Posterior cingulate gyrus (tissue), 11 donors: ENCODE data around the gene DEFB113.
"Not testable (repeated sequence)": the region's sequence is repeated elsewhere in the genome, so short reads cannot be mapped to it uniquely, and the experiment has no call there.

ENCODE experiments used
- DNase-seq, 10 donors: peaks; one replicate each; pipeline versions ENCODE4 v3.0.0 to v3.0.0-alpha.2; 2020 to 2021; ENCODE audit warnings: mixed read lengths in 3 of 10
- intact Hi-C: fragments of 100-400 bp; cut with DNase I; formaldehyde crosslinking; loops from one replicate; pipeline ENCODE4 v1.15.1; 2023

Gene DEFB113

DNA sequence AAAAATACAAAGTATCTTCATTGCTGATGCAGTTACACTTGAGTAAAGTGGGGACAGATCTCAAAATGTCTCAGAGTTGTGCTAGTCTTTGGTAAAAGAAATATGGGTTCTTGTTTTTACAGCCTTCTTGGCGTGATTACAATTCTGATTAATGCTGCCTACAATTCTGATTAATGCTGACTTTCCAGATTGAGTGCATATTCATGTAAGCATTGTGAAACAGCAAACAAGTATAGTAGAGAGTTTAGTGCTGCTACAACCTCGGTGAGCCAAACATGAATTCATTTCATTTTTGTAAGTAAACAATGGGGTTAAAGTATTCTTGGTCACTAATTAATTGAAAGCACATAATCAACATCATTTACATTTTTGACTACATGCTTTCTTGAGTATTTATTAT lies at the start of gene DEFB113:
Gene DEFB113, minus strand, starts transcription at position 21 of the 400 bp plus-strand sequence. Its CDS starts 0 bp downstream, at position 21.
- no peak for DNase-seq
- intact Hi-C loops: no loop called here

DNA sequence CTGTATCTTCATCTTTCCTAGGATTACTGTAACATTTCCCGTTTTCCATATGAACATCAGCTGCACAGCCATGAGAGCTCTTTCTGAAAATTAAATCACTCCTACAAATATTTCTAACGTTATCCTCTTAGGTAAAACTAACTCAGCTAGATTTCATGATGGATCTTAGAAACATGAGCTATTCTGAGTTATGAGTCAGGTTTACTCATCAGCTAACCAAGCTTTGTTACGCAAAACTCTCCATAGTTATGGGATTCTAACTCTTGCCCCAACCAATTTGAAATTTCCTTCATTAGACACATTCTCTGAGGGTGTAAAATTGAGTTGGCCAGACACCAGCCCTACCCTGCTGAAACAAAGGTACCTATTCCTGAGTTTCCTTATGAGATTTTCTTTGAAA lies 38.4 kb upstream of the DEFB113 start:
- DNase-seq: no peak
- intact Hi-C loops: no loop called here

DNA sequence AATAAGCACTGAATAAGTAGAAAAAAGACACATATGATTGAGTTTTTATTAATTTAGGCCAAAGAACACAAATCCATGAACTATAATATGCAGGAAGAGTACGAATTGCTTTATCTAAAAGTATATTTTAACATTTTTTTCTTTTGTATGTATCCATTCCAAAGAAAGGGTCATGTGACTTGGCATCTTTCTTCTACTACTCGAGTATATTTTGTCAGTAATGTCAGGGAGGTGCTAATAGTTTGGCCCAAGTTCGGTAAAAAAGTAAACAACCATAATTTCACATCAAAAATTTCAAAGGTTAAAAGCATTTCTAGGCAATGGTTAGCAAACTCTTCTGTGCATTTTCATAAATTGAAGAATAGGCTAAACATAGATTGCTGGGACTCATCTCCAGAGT lies 33.7 kb upstream of the DEFB113 start:
- DNase-seq: no peak
- intact Hi-C loops: no loop called here

DNA sequence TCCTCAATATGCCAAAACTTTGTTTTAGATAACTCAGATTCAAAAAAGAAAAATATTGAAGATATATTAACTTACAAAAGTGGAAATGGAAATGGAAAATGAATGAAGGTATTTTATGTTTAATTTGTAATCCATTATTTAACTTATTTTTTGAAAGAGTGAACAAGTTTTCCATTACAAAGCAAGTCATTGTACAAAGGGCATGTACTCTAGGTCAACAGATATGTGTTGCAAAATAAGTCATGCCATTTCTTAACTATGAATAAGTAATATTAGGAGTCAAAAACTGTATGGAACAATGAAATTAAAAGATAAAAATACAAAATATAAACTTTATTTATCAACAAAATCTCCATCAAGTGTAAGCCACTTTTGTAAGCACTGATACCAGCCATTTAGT lies 25.9 kb upstream of the DEFB113 start:
- no peak for DNase-seq
- intact Hi-C loops: no loop called here

GRCh38 chr6:49988900-49989299 lies 19.5 kb upstream of the DEFB113 start:
- intact Hi-C loops: no loop called here
- DNase-seq: no peak

DNA sequence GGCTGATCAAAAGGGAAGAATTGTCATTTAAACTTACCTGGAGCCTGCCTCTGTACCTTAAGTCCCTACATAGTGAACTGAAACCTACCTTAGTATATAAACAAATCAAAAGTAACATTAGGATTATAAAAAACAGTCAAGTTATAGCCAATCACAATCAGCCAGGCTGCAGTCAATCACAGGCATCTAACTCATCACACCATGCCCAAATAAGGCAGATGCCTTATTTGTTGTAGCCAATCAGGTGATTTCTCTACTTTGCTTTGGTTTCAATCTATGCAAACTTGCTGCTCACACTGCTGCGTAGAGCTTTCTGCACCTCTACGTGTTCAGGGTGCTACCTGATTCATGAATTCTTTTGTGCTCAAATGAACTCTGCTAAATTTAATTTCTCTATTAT lies 18.3 kb upstream of the DEFB113 start:
- intact Hi-C loops: no loop called here
- no peak for DNase-seq

DNA sequence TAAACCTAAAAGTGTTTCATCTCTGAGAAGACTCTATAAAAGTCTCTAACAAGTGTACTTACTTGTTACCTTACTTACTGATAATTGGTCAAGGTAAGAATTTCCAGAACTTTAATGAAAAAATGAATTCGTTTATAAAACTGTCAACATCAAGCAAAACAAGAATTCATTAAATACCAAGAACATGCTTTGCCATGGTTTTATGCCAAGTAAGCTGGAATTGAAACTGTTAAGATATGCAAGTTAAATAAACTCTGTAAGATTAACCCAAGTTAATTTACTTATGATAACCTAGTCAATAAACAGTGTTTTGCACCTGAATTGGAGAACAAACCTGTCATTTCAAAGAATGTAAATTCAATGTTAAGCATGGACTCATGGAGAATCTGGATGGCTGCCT lies 17.1 kb upstream of the DEFB113 start:
- intact Hi-C loops: no loop called here
- no peak for DNase-seq

DNA sequence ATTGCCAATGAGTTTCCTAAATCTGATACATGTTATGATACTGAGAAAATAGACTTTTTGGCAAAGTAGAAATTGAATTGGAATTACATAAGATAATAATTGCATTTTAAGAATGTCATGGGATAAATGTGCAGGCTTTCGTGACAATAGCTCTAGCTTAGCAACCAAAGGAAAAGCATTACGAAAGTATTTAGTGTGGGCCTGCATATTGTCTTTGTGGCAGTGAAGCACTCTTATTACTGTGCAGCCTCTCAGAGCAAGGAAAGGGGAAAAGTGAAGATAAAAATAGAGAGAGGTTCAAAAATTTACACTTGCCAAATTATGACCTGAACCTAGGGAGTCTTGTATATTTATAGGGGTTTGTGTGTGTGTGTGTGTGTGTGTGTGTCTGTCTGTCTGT lies 12.6 kb upstream of the DEFB113 start:
- DNase-seq: no peak
- intact Hi-C loops: no loop called here

GRCh38 chr6:49980898-49981297 lies 11.5 kb upstream of the DEFB113 start:
- intact Hi-C loops: no loop called here
- no peak for DNase-seq

DNA sequence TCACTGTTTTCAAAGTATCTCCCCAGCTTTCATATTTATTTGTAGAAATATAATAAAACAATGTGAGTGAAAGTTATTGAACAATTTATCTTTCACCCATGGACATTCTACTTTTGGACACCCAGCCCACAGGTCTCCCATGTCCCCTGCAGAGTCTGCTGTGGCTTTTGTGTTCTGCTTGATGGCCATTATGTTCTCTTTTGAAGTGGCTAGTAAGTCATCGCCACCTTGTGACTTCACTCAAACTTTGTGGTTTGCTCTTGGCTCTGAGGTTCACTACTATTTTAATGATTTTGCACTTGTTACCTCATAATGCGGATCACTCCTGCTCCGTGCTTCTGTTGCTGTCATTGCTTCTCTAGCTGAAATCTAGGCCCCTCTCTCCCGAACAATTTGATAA lies 10.2 kb upstream of the DEFB113 start:
- intact Hi-C loops: no loop called here

GRCh38 chr6:49978332-49979226 lies 9.2 kb upstream of the DEFB113 start:
- intact Hi-C loops: no loop called here
- DNase-seq: no peak

More for the DNA sequence above, 10.2 kb upstream of the DEFB113 start:
- no peak for DNase-seq

DNA sequence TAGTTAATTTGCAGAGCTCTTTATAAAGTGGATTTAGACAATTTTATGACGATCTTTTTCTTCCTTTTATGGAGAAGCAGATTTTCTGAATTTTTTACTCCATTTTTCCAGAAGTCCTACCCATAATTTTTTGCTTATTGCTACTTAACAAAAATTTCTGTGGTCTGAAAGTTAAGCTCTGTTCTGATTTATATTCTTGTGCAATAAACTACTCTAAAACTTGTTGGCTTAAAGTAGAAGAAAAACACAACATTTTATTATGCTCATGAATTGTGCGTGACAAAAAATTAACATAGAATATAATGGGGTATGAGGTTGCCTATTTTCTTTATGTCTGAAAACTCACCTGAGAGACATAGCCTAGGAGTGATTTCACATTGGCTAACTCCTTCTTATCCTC lies 2.6 kb downstream of the DEFB113 start:
- DNase-seq: no peak
- intact Hi-C loops: no loop called here

DNA sequence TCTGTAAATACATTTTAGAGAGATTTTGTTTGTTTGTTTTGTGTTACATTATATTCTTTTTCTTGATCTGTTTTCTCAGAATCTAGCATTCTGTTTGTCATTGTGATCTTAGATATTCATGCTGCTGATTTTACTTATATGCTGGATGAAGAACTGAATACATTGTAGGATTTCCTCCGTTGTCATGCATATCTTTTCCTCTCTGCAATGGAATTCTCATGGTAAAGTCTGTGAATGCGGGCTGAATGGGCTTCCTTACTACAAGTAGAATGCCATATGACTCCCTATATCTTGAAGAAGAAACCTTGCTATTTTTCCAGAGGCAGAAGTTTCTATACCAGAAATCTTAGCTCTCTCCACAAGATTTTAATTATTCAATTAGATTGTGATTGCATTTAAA lies 3.1 kb downstream of the DEFB113 start:
- intact Hi-C loops: no loop called here
- no peak for DNase-seq

DNA sequence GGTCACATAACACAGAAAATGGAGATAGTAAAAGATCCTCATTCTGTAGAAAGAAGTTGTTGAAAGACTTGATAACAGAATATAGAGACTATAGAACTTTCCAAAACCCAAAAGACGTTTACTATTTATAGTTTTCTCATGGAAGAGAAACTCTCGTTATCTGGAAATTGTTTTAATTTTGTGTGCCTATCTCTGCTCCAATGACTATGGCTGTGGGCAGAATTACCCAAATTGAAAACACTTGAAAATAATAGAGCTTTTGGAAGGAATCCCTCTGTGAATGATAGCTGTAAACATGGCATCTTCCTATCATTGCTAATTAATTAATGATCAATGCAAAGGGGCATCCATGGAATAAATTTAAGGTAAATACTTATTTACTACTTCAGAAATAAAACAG lies 5.4 kb downstream of the DEFB113 start, which contains the start of gene DEFB114:
Gene DEFB114, minus strand, starts transcription at position 101 of the 400 bp plus-strand sequence. Its CDS starts 59 bp downstream, at position 42.
- no peak for DNase-seq
- intact Hi-C loops: no loop called here

DNA sequence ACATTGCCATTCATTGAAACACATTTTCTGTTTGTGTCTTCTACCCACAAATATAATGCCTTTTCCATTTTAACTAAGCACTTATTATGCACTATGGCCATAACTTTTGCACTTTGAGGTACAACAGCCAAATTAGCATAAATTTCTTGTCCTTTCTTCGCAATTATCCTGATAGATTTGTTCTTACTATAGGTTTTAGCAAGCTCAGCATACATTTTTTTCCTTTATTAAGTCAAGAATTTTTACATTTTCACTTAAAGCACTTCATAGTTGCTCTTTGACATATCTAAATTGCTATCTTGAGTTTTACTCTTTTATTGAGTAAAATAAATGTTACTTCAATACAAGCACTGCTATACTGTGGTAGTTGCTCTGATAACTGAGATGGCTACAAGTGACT lies 11.2 kb downstream of the DEFB113 start:
- DNase-seq: no peak
- intact Hi-C loops: no loop called here

GRCh38 chr6:49955847-49956246 lies 13.6 kb downstream of the DEFB113 start:
- no peak for DNase-seq
- intact Hi-C loops: no loop called here

GRCh38 chr6:49951926-49952325 lies 17.5 kb downstream of the DEFB113 start:
- intact Hi-C loops: no loop called here
- DNase-seq: no peak

GRCh38 chr6:49950415-49950751 lies 19.0 kb downstream of the DEFB113 start:
- no peak for DNase-seq
- intact Hi-C loops: no loop called here

DNA sequence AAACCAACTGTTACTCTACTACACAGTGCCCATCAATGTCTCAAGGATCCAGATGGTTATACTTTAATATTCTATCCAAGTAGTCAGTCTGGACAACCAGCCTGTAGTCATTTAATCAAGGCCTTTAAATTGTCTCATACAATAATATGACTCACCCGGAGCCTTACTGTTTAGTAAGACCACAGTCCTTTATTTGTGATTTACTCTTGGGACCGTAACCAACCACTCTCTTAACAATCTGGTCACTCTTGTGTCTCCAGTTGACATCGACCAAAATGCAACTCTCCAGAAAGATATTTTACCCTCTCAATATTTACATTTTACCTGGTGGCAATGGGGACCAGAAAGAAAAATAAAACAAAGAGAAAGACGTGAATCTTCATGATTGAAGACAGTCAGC lies 20.4 kb downstream of the DEFB113 start:
- intact Hi-C loops: no loop called here
- no peak for DNase-seq

DNA sequence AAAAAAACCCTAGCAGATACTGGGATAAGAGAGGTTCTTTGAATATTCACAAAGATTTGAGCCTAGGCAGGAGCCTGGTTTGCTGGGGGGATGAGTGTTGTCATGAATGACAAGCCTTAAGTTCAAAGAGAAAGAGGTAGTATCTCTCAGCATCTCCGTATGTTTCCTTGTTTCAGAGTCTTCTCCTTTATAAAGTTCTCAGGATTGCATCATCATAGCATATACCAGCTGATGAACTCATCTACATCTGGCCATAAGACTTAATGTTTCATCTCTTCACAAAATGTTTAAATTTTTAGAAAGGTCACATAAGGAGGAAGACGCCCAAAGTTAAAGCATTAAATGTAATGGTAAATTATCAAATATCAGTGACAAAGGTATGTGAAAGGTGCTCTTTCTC lies 22.6 kb downstream of the DEFB113 start:
- DNase-seq: no peak
- intact Hi-C loops: no loop called here

GRCh38 chr6:49944068-49944467 lies 25.4 kb downstream of the DEFB113 start:
- intact Hi-C loops, DNase-seq: not testable (repeated sequence)

DNA sequence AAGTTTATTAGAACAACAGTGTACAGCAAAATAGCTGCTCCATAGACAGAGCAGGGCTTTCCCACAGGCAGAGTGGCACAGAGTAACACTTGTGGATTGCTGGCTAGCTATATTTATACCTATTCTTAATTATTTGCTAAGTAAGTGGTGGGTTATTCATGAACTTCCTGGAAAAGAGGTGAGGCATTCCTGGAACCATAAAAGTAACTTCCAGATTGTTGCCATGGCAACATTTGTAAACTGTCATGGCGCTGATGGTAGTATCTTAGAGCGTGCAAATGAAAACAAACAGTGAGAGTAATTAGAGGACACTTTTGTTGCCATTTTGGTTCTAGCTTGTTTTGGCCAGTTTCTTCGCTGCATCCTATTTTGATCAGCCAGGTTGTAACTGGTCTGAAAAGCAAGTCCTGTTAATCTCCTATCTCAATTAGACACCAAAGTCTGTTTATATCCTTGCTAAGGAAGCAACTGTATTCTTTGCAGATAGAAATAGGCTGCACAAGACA lies 29.4 kb downstream of the DEFB113 start:
- intact Hi-C loops: no loop called here

More for the DNA sequence above, 29.4 kb downstream of the DEFB113 start:
- no peak for DNase-seq
